Neuronal stem cell (in vitro differentiated cells): ENCODE data around the gene PPP1R1B.
A peak's percentile ranks its signal among the peaks of the same experiment; 100 is the strongest.

Source experiments
- DNase-seq: peaks from one replicate; pipeline ENCODE4 v3.0.0-alpha.2; 2013; ENCODE audit warnings: low spot score
- H2AFZ ChIP-seq: one replicate; pipeline ENCODE4 v1.6.1; 2013; ENCODE audit warnings: mild to moderate bottlenecking, low read length, inconsistent platforms
- H2AK5ac ChIP-seq: 2 replicates; pipeline ENCODE4 v1.6.1; 2013; ENCODE audit warnings: low read depth, mild to moderate bottlenecking, inconsistent platforms, low read length, moderate library complexity, mixed read lengths
- H2BK120ac ChIP-seq: 2 replicates; pipeline ENCODE4 v1.6.1; 2013; ENCODE audit warnings: low read depth, mild to moderate bottlenecking, inconsistent platforms, low read length, moderate library complexity, mixed read lengths
- H2BK12ac ChIP-seq: one replicate; pipeline ENCODE4 v1.6.1; 2013; ENCODE audit warnings: low read length, inconsistent platforms
- H2BK15ac ChIP-seq: 2 replicates; pipeline ENCODE4 v1.6.1; 2013; ENCODE audit warnings: mild to moderate bottlenecking, low read length, inconsistent platforms, mixed read lengths
- H2BK5ac ChIP-seq: one replicate; pipeline ENCODE4 v1.6.1; 2013; ENCODE audit warnings: inconsistent platforms, mild to moderate bottlenecking, low read length, moderate library complexity
- H3K14ac ChIP-seq: one replicate; pipeline ENCODE4 v1.6.1; 2013; ENCODE audit warnings: low read length, inconsistent platforms
- H3K18ac ChIP-seq: 2 replicates; pipeline ENCODE4 v1.6.1; 2013; ENCODE audit warnings: low read length, inconsistent platforms
- H3K23ac ChIP-seq: 2 replicates; pipeline ENCODE4 v1.6.1; 2013; ENCODE audit warnings: low read depth, mild to moderate bottlenecking, mixed read lengths, low read length, inconsistent platforms; ENCODE audit not compliant: poor library complexity
- H3K27ac ChIP-seq: replicated peaks from 3 replicates; pipeline ENCODE4 v1.5.1; 2013; ENCODE audit warnings: low read length, inconsistent platforms
- H3K27me3 ChIP-seq, 3 experiments: 2 replicates each; pipeline ENCODE4 v1.6.1; 2013; ENCODE audit warnings: low read length in 3 of 3, mild to moderate bottlenecking in 2 of 3, inconsistent platforms in 1 of 3, low read depth in 1 of 3, mixed read lengths in 1 of 3, moderate library complexity in 1 of 3; ENCODE audit not compliant: control insufficient read depth in 3 of 3, insufficient read depth in 3 of 3
- H3K36me3 ChIP-seq, 2 donors: replicated peaks in 1 of 2; 2 replicates each; pipeline ENCODE4 v1.6.1; 2013; ENCODE audit warnings: low read length in 2 of 2; ENCODE audit not compliant: control insufficient read depth in 2 of 2, insufficient read depth in 2 of 2
- H3K4ac ChIP-seq: 2 replicates; pipeline ENCODE4 v1.6.1; 2013; ENCODE audit warnings: inconsistent platforms, mild to moderate bottlenecking, low read length, moderate library complexity
- H3K4me1 ChIP-seq, 2 donors: 1 replicate in 1 of 2; 2 replicates in 1 of 2; pipeline ENCODE4 v1.6.1; 2013; ENCODE audit warnings: low read length in 2 of 2, low read depth in 1 of 2; ENCODE audit not compliant: control insufficient read depth in 2 of 2, insufficient read depth in 1 of 2
- H3K4me2 ChIP-seq: one replicate; pipeline ENCODE4 v1.6.1; 2013; ENCODE audit warnings: mild to moderate bottlenecking, low read length, inconsistent platforms; ENCODE audit not compliant: insufficient read depth, poor library complexity, severe bottlenecking
- H3K4me3 ChIP-seq, 2 donors: 2 replicates each; pipeline ENCODE4 v1.5.1; 2013; ENCODE audit warnings: low read length in 2 of 2, mild to moderate bottlenecking in 2 of 2, inconsistent platforms in 1 of 2, moderate library complexity in 1 of 2
- H3K79me1 ChIP-seq: one replicate; pipeline ENCODE4 v1.6.1; 2013; ENCODE audit warnings: low read depth, mild to moderate bottlenecking, inconsistent platforms, low read length, moderate library complexity
- H3K9ac ChIP-seq: one replicate; pipeline ENCODE4 v1.6.1; 2013; ENCODE audit warnings: mild to moderate bottlenecking, low read depth, low read length, inconsistent platforms; ENCODE audit not compliant: poor library complexity
- H3K9me3 ChIP-seq, 2 donors: replicated peaks in 1 of 2; 2 replicates each; pipeline versions ENCODE3 to v1.6.1; 2013; ENCODE audit warnings: low read length in 2 of 2, mild to moderate bottlenecking in 2 of 2, inconsistent platforms in 1 of 2, low read depth in 1 of 2, mixed read lengths in 1 of 2, moderate library complexity in 1 of 2; ENCODE audit not compliant: control insufficient read depth in 2 of 2, insufficient read depth in 1 of 2
- H4K8ac ChIP-seq: one replicate; pipeline ENCODE4 v1.6.1; 2013; ENCODE audit warnings: low read depth, mild to moderate bottlenecking, inconsistent platforms, low read length, moderate library complexity
- H4K91ac ChIP-seq: one replicate; pipeline ENCODE4 v1.6.1; 2013; ENCODE audit warnings: low read length, low read depth, mild to moderate bottlenecking, inconsistent platforms; ENCODE audit not compliant: poor library complexity
- WGBS, 2 donors: extraction: QIAGEN DNeasy Blood & Tissue Kit; methylation state at CpG; one replicate each; pipeline ENCODE4 v1.1.7; 2013; ENCODE audit warnings: missing lambda C conversion rate in 2 of 2, mixed read lengths in 1 of 2; ENCODE audit not compliant: insufficient read length in 2 of 2, insufficient replicate concordance in 1 of 2; ENCODE audit errors: extremely low coverage in 2 of 2; 5-methylcytosine and 5-hydroxymethylcytosine counted together

Gene PPP1R1B

GRCh38 chr17:39608142-39608981, 18.4 kb upstream of the PPP1R1B start:
- Histone ChIP-seq H3K4me3 (no peak overlapping the region), H2BK5ac (no peak overlapping the region), H3K4me2 (no peak overlapping the region), H3K27ac (no peak overlapping the region), H3K4me1 (peaks cover 5 to 8% of the 10 kb centered on the region in 2 donors), H4K91ac (no peak overlapping the region), H3K9me3 (peaks cover 0 to 3% of the 10 kb centered on the region in 2 donors), H2BK120ac (no peak overlapping the region), H3K27me3 (peaks cover 42 to 94% (median 70%) of the 10 kb centered on the region in 3 experiments), H3K9ac (no peak overlapping the region), H3K36me3 (no peaks in the 10 kb centered on the region), H3K23ac (no peak overlapping the region), H3K4ac (no peak overlapping the region), H2BK15ac (no peak overlapping the region), H2AK5ac (no peak overlapping the region), H3K14ac (no peak overlapping the region), H2AFZ (no peak overlapping the region), H3K18ac (peak overlapping the region; percentile 48), H3K79me1 (peaks cover 7% of the 10 kb centered on the region), H4K8ac (no peak overlapping the region), H2BK12ac (no peak overlapping the region)
- no peak for DNase-seq
- WGBS, 2 donors: no CpG with 5 or more reads among the region's 15 CpGs

GRCh38 chr17:39609416-39610025, 17.2 kb upstream of the PPP1R1B start:
- Histone ChIP-seq H3K4ac (no peak overlapping the region), H3K79me1 (peaks cover 7% of the 10 kb centered on the region), H3K27ac (no peak overlapping the region), H3K4me2 (no peak overlapping the region), H3K14ac (no peak overlapping the region), H2AFZ (no peak overlapping the region), H3K36me3 (no peaks in the 10 kb centered on the region), H2AK5ac (no peak overlapping the region), H3K23ac (no peak overlapping the region), H2BK5ac (no peak overlapping the region), H2BK15ac (no peak overlapping the region), H3K18ac (no peak overlapping the region), H4K8ac (no peak overlapping the region), H4K91ac (no peak overlapping the region), H3K27me3 (peaks cover 32 to 91% (median 60%) of the 10 kb centered on the region in 3 experiments), H3K9me3 (peaks cover 0 to 3% of the 10 kb centered on the region in 2 donors), H3K4me3 (no peak overlapping the region), H3K4me1 (peaks cover 5 to 8% of the 10 kb centered on the region in 2 donors), H2BK12ac (no peak overlapping the region), H3K9ac (no peak overlapping the region), H2BK120ac (no peak overlapping the region)
- no peak for DNase-seq
- WGBS, 2 donors: no CpG with 5 or more reads among the region's 4 CpGs

GRCh38 chr17:39611401-39612112, 15.2 kb upstream of the PPP1R1B start:
- H3K4me1 ChIP-seq: peaks cover 3 to 5% of the 10 kb centered on the region in 2 donors
- no peak overlapping the region for H3K14ac ChIP-seq
- no peaks in the 10 kb centered on the region for H3K79me1 ChIP-seq
- peak overlapping the region in 1 of 2 donors; percentile 57 for H3K4me3 ChIP-seq
- peak overlapping the region; percentile 30 for H2AFZ ChIP-seq
- H3K23ac ChIP-seq: no peak overlapping the region
- WGBS, 2 donors: no CpG with 5 or more reads among the region's 9 CpGs
- no peak overlapping the region for H3K4me2 ChIP-seq
- no peak overlapping the region for H3K4ac ChIP-seq
- H3K36me3 ChIP-seq: no peaks in the 10 kb centered on the region
- H2BK15ac ChIP-seq: no peak overlapping the region
- DNase-seq: no peak
- no peak overlapping the region for H3K27ac ChIP-seq
- no peak overlapping the region for H2AK5ac ChIP-seq
- H2BK120ac ChIP-seq: no peak overlapping the region
- no peaks in the 10 kb centered on the region for H3K9me3 ChIP-seq
- H4K91ac ChIP-seq: no peak overlapping the region
- H2BK12ac ChIP-seq: no peak overlapping the region
- H2BK5ac ChIP-seq: no peak overlapping the region
- peaks cover 13 to 86% (median 47%) of the 10 kb centered on the region in 3 experiments for H3K27me3 ChIP-seq
- H3K18ac ChIP-seq: peak overlapping the region; percentile 60
- H3K9ac ChIP-seq: no peak overlapping the region
- H4K8ac ChIP-seq: no peak overlapping the region
